ENCODE results near the gene MEGF8. TPM values are rescaled to one million over a fixed set of nuclear protein-coding genes. Genes with fewer than 3 reads are reported as not detected.

Gene MEGF8
- total RNA-seq, 1 donor from 2014 or later = 11.6 TPM

- no peak for DNase-seq
Measured at GRCh38 chr19:42287017-42287826, 38.2 kb upstream of the MEGF8 start.

- no peak for DNase-seq
Measured at GRCh38 chr19:42287827-42288107, 37.7 kb upstream of the MEGF8 start.

GRCh38 chr19:42288387-42288786 lies 37.0 kb upstream of the MEGF8 start:
- no peak for DNase-seq

- DNase-seq = no peak
Measured at GRCh38 chr19:42288881-42289555, 36.4 kb upstream of the MEGF8 start.

GRCh38 chr19:42289556-42290041 lies 35.8 kb upstream of the MEGF8 start:
- DNase-seq = no peak

- DNase-seq = no peak
Measured at GRCh38 chr19:42290136-42290522, 35.3 kb upstream of the MEGF8 start.

- no peak for DNase-seq
Measured at GRCh38 chr19:42290523-42291434, 34.7 kb upstream of the MEGF8 start.

- no peak for DNase-seq
Measured at GRCh38 chr19:42291435-42291810, 34.0 kb upstream of the MEGF8 start.

DNA sequence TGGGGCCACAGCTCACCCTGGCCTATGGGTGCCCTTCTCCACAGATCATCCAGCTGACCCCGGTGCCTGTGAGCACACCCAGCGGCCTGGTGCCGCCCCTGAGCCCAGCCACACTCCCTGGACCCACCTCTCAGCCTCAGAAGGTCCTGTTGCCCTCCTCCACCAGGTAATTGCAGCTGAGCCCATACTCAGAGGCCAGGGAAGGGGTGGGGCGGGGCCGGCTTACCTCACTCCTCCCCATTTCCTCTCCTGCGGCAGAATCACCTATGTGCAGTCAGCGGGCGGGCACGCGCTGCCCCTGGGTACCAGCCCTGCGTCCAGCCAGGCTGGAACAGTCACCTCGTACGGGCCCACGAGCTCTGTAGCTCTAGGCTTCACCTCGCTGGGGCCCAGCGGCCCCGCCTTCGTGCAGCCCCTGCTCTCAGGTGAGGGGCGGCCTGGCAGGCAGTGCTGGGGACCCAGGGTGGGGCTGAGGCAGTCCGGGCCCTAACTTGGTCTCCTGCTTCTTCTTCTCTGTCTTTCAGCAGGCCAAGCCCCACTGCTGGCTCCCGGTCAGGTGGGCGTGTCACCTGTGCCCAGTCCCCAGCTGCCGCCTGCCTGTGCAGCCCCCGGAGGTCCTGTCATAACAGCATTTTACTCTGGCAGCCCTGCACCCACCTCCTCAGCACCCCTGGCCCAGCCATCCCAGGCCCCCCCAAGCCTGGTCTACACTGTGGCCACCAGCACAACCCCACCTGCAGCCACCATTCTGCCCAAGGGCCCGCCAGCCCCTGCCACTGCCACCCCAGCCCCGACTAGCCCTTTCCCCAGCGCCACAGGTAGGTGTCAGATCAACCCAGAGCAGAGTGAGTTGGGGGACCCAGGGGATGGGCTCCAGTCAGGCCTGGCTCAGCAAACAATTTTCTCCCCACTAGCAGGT lies 33.1 kb upstream of the MEGF8 start:
- DNase-seq = no peak

GRCh38 chr19:42292963-42293362 lies 32.5 kb upstream of the MEGF8 start:
- DNase-seq = no peak

- DNase-seq = no peak
Measured at GRCh38 chr19:42293540-42293939, 31.9 kb upstream of the MEGF8 start.

DNA sequence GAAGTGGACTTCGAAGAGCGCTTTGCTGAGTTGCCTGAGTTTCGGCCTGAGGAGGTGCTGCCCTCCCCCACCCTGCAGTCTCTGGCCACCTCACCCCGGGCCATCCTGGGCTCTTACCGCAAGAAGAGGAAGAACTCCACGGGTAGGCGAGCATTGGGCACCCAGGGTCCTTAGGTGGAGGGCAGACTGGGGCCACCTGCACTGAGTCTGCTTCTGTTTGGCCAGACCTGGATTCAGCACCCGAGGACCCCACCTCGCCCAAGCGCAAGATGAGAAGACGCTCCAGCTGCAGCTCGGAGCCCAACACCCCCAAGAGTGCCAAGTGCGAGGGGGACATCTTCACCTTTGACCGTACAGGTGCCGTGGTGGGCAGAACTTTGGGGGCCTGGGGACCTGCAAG lies 31.5 kb upstream of the MEGF8 start:
- no peak for DNase-seq

- no peak for DNase-seq
Measured at GRCh38 chr19:42294471-42295137, 30.8 kb upstream of the MEGF8 start.

DNA sequence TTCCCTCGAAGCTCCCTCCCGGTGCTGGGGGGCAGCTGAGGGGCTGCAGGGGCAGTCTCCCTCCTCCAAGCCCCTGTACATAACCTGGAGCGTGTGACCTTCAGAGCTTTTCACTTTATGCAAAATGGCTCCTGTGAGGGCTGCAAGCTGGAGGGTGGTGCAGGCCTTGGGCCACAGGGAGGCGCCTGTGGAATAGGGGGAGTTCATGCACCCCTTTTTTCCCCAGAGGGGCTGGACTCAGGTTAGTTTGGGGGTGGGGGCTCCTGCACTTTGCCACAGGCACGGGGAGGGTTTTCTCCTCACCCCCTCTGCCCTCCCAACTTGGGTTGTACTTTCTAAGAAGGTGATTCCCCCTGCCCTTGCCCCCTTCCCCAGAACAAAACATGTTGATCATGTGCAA lies 30.1 kb upstream of the MEGF8 start:
- DNase-seq = no peak

DNA sequence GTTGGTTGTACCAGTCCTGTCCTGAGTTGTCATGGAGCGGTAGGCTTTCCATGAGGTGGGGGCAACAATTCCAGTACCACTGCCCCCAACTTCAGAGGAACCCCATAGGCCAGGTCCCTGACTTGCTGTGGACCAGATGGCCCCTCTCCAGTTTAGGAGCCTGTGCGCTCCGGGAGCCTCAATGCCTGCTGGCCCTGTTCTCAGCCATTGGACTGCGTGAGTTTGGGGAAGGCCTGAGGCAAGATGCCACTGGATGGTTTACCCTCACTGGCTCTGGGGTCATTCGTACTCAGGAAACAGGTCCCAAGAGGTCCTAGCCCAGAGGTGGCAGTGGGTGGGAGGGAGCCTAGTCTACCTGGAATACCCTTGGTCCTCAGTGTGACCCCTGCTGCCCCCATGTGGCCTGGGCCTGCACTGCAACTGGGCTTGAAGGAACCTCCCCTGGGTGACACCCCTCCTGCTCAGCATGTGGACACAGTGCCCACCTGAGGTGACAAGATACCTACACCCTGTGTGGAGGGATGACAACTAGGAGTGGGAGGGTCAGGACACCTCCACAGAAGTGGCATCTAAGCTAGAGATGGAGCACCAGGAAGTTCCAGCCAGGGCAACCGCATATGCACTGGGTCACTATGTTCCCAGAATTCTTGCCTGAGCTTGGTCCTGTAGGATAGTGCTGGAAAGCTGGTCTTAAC lies 29.5 kb upstream of the MEGF8 start:
- no peak for DNase-seq

- DNase-seq = no peak
Measured at GRCh38 chr19:42297039-42297438, 28.4 kb upstream of the MEGF8 start.

- DNase-seq = no peak
Measured at GRCh38 chr19:42301646-42302203, 23.7 kb upstream of the MEGF8 start, which contains the start of gene PRR19. Gene PRR19 (plus strand): TSS chr19:42302132. CDS start chr19:42309585, 7,453 bp downstream.

GRCh38 chr19:42303101-42303464 lies 22.4 kb upstream of the MEGF8 start:
- DNase-seq = no peak

GRCh38 chr19:42303876-42304275 lies 21.6 kb upstream of the MEGF8 start:
- no peak for DNase-seq

DNA sequence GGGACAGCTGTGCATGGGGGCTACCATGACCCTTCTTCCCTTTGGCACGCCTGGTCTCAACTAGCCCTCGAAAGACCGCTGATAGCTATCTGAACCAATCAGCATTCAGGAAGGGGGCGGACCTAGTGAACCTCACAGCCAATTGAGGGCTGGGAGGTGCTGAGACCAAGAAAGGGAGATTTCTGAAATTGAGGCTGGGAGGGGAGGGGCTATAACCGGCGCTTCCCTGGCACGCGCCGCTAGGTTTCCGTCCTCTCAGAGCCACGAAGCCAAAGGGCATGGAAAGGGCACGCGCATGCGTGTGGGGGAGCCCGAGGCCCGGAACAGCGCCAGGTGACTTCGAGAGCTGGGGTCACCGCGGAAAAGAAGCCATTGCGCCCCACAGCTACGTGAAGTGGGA lies 18.8 kb upstream of the MEGF8 start:
- DNase-seq = no peak
